ENCODE data around the gene PATJ.
"Not testable (repeated sequence)": the region's sequence is repeated elsewhere in the genome, so short reads cannot be mapped to it uniquely, and the experiment has no call there.

PATJ gene

GRCh38 chr1:62181532-62181931 is 439.3 kb downstream of the PATJ start:
- no peak for DNase-seq

GRCh38 chr1:62182157-62182556 is 439.9 kb downstream of the PATJ start:
- not testable (repeated sequence) for DNase-seq

- DNase-seq: not testable (repeated sequence)
These were observed 441.1 kb downstream of the PATJ start for GRCh38 chr1:62183164-62184020.

- no peak for DNase-seq
These were observed 442.1 kb downstream of the PATJ start for GRCh38 chr1:62184336-62184735.

- not testable (repeated sequence) for DNase-seq
These were observed 443.0 kb downstream of the PATJ start for GRCh38 chr1:62185233-62185632.

GRCh38 chr1:62185677-62186076 is 443.4 kb downstream of the PATJ start:
- DNase-seq: no peak

- no peak for DNase-seq
These were observed 445.3 kb downstream of the PATJ start for GRCh38 chr1:62187548-62187947.

GRCh38 chr1:62188111-62188510 is 445.8 kb downstream of the PATJ start:
- DNase-seq: no peak

- DNase-seq: no peak
These were observed 452.6 kb downstream of the PATJ start, which contains the start of gene L1TD1 for GRCh38 chr1:62194651-62195544. TSS of gene L1TD1 (plus strand) at chr1:62194849. CDS start at chr1:62206629, 11,780 bp downstream.

GRCh38 chr1:62196086-62196690 is 453.9 kb downstream of the PATJ start:
- no peak for DNase-seq

- DNase-seq: no peak
These were observed 455.9 kb downstream of the PATJ start for GRCh38 chr1:62198069-62198780.

GRCh38 chr1:62198781-62199125 is 456.5 kb downstream of the PATJ start:
- DNase-seq: no peak

GRCh38 chr1:62207187-62207586 is 464.9 kb downstream of the PATJ start:
- no peak for DNase-seq

GRCh38 chr1:62208087-62208486 is 465.8 kb downstream of the PATJ start:
- no peak for DNase-seq

GRCh38 chr1:62208970-62209369 is 466.7 kb downstream of the PATJ start:
- no peak for DNase-seq

GRCh38 chr1:62209931-62210595 is 467.8 kb downstream of the PATJ start:
- DNase-seq: no peak

GRCh38 chr1:62210960-62211359 is 468.7 kb downstream of the PATJ start:
- no peak for DNase-seq

GRCh38 chr1:62212411-62212810 is 470.1 kb downstream of the PATJ start:
- no peak for DNase-seq

- DNase-seq: no peak
These were observed 471.0 kb downstream of the PATJ start for GRCh38 chr1:62213075-62213914.

- DNase-seq: no peak
These were observed 476.3 kb downstream of the PATJ start for GRCh38 chr1:62218604-62219003.

GRCh38 chr1:62220456-62220855 is 478.2 kb downstream of the PATJ start:
- not testable (repeated sequence) for DNase-seq

All from hematopoietic multipotent progenitor cell treated with erythropoietin and hydrocortisone succinate and interleukin-3 and kit ligand, for 6 days (in vitro differentiated cells).